Fibroblast of skin of back (primary cell): ENCODE measurements around the gene MICAL3.

ENCODE experiments used
- DNase-seq: peaks from one replicate; pipeline ENCODE4 v3.0.0-alpha.2; 2013

MICAL3 gene

DNA sequence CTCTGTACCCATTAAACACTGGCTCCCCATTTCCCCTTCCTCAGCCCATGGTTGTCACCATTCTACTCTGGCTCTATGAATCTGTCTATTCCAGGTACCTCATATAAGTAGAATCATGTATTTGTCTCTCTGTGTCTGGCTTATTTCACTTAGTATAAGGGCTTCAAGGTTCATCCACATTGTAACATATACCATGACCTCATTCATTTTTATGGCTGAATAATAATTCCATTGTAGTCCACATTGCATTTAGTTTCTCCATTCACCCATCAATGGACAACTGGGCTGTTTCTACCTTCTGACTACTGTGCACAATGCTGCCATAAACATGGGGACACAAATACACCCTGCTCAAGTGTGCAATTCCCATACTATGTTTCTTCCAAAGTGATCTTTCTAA is 97.3 kb downstream of the MICAL3 start:
- DNase-seq, result no peak

DNA sequence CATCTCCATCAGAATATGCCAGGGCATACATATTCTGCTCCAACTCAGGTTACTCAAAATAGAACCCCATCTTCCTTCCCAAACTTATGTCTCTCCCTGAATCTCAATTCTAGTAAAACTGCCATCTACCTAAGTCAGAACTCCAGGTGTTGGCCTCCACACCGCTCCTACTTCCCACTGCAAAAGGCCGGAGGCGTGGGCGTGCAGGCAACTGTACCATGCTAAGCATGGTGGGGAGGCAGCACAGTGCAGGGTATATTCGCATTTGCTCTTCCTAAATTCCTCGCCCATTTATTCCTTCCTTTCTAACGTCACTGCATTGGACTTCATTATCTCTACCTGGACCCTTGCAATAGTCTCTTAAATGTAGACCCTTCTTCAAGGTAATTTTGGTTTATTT is 97.8 kb downstream of the MICAL3 start:
- no peak for DNase-seq

DNA sequence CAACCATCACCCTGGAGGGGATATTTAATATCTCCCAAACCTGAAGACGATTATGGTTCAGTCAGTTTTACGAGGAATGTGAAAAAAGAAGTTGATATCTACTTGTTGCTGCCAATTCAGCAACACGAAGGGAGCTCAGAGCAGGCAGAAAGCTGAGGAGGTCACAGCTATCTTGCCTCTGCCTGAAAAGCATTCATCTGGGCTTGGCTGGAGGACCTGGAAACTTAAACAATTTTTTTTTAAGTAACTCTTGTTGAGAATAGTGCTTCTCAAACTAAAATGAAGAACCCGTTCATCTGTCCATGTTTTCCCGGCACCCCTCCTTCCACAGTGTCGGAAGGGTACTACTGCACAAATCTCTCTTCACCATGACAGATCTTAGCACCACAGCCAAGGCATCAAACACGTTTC is 98.9 kb downstream of the MICAL3 start:
- no peak for DNase-seq

DNA sequence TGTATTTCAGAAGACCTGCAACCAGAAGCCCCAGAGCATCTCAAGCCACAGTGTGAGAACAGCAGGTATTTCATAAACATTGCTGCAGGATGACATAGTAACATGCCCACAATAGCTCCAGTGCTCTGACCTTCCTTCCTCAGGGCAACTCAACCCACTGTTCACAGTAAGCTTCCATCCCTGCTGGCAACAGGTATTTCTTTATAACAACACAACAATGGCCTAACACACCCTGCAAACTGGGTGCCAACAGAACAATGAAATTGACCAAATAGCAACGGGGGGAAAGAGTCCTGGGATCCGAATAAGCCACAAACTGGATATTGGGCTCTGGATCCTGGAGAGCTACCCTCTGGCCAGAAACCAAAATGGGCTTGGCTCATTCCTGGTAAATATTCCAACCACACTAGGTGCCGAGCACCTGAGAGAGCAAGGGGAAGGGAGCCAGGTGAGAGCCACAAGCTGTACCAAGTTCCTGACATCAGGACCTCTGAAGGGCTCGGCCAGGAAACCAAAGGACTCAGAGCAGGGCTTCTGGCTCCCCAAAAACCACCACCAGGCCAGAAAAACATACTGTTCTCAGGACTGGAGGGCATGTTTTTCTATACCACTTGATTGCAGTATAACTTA is 99.5 kb downstream of the MICAL3 start:
- DNase-seq, result no peak

DNA sequence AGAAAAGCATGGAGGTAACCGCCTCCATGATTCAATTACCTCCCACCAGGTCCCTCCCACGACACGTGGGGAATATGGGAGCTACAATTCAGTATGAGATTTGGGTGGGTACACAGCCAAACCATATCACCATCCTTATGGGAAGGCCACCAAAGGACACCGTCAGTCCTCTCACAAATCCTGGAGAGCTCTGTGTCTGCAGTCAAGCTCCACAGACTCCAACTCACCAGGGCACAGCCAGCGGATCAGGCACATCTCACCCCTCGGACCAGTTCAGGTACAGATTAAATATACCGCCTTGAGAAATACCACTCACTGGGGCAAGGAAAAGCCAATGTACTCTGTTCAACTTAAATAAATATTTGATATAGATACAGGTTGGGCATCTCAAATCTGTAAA is 100.3 kb downstream of the MICAL3 start:
- DNase-seq, result no peak

DNA sequence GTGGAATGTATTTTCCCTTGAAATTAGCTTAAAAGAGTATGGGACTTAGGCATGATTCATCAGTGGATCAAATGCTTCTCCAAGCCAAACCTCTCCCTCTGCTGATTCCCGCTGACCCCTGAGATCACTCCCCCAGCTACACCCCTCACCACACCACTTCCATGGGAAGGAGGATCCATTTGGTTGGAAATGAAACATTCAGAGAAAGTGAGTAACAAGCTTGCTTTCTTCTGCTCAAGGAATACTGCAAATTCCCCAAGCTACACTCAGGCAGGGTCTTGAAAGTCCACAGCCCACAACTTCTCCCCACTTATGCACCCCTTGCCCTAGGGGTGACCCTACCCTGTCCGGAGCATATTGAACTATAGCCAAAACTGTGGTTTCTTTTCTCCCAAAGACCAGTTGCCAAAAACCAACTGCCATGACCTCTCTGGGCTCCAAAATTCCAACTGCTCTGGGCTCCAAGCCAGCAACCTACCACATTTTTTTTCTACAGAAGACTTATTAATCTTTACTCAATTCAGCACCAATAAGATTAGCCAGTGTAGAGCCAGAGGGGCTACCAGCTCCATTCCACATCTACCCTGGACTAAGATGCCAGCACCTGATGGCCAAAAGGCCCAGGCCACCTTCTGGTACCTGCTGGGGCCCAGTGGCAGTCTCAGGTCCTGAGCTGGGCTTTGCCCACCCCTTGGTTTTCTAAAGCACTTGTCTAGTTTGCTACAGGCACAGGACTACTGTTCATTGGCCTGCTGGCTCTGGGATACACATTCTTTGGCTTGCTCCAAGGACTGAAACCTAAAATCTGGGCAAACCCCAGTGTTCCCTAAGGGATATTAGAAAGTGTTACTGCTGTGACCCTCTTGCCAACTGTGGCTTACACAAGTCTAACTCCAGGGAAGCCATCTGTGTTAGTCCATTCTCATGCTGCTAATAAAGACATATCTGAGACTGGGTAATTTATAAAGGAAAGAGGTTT is 101.1 kb downstream of the MICAL3 start:
- DNase-seq, result peak; percentile 69

DNA sequence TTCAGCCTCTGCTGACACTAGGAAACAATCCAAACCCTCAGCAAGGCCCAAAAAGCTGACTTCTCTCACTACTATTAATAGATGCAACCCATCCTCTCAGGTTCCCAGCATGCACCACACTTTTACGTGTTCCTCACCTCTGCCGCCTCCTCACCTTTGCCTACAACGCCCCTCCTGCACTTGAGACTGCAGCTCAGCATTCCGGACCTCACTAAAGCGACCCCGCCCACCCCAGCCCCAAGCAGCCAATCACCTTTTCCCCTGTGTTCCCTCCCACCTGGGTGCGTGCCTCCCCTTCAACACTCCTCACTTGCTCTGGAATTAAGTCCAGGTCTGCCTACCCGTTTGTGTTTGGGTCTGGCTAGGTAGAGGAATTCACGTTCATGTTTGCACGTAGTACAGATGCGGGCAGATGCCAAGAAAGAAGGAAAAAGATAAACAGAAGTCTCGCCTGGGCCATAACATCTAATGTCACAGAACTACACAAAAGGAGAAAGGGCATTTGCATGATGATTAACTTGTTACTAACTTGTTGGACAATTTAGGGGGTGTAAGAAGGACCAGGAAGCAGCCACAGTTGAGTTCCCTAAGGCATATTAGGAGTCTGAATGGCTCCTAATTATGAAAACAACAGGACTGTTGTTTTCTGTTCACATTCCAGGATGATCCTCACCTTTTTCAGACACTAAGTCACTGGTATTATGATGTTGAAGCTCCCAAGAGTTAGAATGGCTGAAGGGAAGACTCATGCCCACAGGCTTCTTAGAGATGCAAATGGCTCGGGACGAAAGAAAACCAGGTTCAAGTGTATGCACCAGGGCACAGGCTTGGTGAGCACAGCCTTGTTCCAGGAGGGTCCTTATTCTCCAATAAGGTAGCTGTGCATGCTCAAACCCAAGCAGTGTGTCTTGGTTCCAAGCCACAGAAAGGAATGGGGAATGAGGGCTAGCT is 102.2 kb downstream of the MICAL3 start:
- DNase-seq, result no peak

DNA sequence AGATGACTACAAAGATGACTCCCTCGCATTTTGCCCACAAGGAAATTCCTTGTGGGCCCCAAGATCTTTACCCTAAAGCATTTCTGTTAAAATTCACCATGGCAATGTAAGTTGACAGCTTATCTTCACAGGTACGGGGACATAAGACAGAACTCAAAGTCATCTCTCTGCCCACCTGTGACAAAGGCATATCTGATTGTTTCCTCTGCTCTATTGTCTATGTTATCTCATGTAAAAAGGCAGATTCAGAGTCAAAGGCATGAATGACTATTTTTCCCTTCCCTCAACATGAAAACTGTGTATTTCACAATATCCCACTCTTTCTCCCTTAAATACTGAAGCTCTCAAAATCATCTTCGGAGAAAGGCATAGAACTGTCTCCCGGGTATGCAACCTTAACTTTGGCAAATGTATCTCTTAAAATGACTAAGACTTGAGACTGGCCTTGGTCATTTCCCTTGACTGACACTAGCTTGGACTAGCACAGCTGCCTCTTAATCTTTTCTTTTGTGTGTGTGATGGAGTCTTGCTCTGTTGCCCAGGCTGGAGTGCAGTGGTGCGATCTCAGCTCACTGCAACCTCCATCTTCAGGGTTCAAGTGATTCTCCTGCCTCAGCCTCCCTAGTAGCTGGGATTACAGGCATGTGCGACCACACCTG is 103.2 kb downstream of the MICAL3 start:
- no peak for DNase-seq

DNA sequence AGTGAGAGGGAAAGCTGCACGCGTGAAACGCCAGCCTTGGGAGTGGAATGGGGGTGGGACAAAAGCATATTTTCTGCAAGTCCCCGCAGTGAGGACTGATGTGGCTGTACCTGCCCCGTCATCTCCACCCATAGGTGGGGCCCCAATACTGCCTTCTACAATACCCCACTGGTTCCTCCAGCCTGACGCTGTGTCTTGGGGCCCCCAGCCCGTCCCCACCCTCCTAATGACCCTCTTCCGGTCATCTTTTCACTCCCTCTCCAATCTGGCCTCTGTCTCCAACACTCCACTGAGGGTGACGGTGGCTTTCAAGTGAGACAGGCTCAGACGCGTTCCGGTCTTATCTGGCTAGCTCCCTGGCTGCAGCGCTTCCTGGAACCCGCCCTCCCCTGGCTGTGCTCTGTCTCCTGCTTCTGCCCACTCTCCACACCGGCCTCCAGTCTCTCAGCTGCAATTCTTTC is 104.2 kb downstream of the MICAL3 start:
- DNase-seq, result peak; percentile 26

DNA sequence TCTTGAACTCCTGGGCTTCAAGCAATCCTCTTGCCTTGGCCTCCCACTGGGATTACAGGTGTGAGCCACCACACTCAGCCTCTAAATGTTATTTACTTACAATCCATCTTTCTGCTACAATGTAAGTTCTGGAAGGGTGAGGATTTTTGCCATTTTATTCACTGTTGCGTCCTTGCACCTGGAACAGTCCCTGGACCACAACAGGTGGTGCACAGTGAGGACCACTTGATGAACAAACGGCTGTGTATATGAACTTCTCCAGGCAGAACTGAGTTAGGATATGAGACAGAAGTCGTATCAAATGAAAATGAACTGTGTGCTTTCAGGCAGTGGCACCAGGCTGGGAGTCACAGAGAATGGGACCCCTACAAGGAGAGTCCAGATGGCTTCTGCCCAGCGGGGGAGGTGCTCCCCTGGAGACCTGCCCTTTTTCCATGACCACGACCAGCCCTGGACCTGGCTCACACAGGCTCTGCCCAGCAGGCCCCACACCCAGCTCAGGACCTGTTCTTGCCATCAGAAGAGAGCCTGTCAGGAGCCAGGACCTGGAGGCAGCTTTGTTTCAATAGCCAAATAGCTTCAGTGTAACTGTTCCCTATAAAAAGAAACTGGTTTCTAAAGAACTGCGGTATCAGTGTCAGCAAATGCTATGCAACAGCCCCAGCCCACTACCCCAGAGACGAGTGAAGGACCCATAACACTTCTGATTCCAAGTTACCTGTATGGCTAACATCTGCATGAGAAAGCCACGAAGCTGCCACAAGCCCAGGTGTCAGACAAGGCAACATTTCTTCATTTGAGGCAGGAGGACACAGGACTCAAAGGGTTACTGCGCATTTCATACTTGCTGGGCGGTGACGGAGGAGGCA is 104.9 kb downstream of the MICAL3 start:
- DNase-seq, result no peak

DNA sequence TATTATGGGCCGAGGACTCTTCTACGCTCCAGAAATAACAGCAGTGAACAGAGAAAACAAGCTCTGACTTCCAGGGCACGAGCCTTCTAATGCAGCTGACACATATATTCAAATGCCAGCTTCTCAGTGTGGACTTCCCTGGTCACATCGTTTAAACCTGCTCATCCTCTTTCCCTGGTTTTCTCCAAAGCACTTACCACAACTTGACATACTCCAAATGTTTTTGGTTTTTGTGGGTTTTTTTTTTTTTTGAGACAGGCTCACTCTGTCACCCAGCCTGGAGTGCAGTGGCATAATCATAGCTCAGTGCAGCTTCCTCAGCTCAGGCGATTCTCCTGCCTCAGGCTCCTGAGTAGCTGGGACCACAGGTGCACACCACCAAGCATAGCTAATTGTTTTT is 105.5 kb downstream of the MICAL3 start:
- DNase-seq, result peak; percentile 83

DNA sequence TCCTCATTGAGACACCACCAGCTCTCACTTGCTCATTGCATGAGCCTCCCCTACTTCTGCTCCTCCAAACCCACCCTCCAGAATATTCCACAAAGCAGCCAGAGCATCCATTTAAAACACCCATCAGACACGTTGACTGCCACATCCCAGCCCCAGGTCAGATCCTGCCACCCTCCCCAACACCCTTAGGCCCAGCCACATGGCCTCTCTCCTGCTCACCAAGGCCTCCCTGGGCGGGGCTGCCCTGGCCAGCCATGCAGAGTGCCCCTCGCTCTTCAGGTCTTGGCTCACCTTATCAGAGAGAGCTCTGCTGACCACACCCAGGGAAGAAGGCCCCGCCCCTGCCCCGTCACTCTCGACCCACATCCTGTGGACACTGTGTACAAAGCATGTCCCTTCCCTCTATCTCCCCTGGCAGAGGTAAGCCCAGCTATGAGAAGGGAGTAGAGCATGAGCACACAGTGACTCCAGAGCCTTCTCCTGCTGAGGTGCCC is 106.8 kb downstream of the MICAL3 start:
- no peak for DNase-seq

DNA sequence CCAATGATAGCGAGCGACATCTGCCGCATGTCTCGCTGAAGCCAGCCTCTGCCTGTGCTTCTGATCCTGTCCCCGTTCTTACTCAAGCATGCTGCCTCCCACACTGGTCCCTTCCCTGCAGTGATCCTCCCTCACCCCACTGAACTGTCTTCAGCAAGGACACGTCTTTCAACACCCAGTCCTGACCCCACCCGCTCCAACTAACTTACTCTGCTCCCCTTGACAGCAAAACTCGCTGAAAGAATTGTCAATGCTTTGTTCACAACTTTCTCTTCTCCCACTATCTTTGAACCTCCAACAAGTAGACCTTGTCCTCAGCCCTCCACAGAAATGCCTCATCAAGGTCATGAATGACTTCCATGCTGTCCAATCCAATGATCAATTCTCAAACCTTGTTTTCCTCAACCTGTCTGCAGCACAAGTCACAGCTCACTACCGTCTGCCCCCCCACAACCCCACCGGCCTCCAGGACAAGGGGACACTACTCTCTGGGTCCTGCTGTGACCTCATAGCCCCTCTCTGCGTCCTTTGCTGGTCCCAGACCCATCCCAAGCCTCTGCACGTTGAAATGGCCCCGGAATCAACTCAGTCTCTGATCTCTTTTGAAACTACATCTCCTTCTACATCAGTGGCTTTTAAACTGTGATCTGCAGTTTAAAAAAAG is 108.0 kb downstream of the MICAL3 start:
- no peak for DNase-seq

DNA sequence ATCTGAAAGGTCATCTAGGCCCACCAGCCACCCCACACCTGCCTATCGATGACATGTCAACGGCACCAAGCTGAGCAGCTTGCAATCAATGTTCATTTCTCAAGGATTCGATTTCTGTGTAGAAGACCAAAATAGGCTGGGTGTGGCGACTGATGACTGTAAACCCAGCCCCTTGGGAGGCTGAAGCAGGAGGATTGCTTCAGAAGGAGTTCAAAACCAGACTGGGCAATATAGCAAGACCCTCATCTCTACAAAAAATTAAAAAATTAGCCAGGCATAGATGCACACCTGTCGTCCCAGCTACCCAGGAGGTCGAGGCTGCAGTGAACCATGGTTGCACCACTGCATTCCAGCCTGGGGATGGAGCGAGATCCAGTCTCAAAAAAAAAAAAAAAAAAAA is 108.7 kb downstream of the MICAL3 start:
- DNase-seq, result no peak

DNA sequence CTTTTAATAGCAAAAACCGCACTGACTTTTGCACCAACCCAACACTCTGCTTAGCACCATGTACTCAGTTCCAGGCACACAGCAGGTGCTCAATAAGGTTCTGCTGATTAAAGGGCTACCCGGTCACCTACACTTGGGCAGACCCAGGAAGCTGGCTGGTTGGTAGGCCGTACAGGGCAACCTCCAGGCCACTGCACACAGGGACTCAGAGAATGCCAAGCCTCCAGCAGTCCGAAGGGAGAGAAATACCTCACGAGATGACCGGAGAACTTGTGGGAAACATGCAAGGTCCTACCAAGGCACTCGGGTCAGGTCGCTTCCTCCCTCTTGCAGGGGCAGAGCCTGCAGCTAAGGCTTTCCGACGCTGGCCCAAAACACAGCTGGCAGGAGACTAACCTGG is 109.2 kb downstream of the MICAL3 start:
- no peak for DNase-seq

DNA sequence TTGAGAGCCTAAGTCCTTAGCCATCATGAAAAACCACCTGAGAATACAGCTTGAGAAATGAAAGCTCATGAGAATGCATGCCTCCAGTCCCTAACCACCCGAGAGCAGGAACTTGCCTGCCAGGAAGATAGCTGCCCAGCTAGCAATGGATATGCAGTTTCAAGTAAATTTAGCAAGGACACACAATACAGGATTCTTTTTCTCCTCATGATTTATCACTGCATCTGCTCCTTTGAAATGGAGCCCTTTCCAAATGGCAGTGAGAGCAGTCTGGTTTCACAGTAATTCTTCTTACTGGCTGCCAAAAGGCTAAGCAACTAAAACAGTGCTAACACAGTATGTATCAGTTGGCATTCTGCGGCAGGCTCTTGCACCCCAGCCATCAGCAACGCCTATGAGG is 109.9 kb downstream of the MICAL3 start:
- DNase-seq, result no peak

DNA sequence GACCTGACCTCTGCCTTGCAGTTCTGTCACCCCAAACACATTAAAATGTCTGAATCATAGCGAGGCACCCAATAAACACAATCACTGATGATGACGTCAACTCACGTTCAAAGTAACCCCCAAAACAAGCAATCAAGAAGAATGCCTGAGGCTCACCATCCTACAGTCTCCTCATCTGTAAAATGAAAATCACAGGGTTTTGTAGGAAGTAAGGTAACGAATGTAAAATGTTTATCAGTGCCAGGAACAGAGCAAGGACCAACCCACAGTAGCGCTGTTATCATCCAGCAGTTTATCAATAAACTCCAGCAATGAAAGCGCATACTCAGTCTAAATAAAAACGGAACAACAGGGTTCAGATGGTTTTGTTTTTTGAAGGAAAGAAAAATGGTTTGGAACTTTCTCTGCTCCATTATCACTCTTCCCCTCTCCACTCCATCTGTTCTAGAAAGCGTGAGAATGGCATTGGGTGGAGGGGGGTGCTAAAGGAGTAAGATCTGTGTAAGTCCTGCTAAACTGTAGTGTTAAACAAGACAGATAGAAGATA is 110.5 kb downstream of the MICAL3 start:
- no peak for DNase-seq

DNA sequence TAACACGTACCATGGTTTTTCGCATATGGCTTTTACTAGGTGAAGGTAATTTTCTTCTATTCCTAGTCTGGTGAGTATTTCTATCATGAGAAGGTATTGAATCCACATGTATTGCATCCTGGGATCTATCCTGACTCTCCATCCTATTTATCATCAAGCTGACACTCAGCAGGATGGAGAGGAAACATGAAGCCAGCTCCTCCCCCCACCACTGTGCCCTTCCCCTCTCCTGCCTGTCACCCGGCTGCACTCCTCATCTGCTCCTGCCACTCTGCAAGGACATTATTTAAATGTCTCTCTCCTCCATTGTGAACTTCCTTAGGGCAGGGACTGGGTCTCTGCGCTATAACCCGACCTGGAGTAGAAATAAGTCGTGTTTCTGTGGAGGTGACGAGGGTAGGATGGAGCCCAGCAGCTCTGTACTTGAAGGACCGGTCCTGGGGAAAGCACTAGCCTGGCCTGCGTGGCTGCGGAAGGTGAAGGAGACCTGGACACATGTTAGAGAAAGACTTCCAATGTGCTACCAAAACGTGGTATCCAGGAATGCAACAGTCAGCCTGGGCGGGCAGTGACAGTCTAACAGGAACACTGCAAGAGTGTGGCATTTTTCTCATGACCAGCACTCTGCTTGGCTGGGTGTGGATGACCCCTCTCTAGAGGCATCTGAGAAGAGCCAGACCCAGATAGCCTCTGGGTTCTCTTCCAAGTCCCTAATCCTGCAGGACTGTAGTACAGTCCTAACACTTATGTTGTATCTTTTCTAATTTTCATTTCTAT is 111.2 kb downstream of the MICAL3 start:
- DNase-seq, result no peak

DNA sequence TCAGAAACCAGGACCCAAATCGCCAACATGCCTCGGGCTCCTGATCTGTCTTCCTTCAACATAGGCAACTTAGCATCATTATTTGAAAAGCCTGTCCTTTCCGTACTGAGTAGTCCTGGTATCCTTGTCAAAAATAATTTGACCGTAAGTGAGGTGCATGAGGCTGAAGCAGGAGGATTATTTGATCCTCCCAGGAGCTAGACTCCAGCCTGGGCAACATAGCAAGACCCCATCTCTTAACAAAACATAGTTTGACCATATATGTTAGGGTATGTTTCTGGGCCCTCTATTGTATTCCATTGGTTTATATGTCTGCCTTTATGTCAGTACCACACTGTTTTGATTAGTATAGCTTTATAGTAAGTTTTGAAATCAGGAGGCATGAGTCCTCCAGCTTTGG is 112.5 kb downstream of the MICAL3 start:
- no peak for DNase-seq
